OCI-LY1 (cell line): ENCODE measurements around the gene SETDB2.

Source experiments
- H2AFZ ChIP-seq: fragments of 200-600 bp; sonication (generic), shearing (Covaris generic); 2 replicates; pipeline ENCODE4 v1.6.0; 2014; ENCODE audit warnings: antibody characterized with exemption, mild to moderate bottlenecking, low read length
- H3F3A ChIP-seq: fragments of 200-600 bp; sonication (generic), shearing (Covaris generic); 2 replicates; pipeline ENCODE4 v1.6.0; 2014; ENCODE audit warnings: mild to moderate bottlenecking, antibody characterized with exemption, low read length, moderate library complexity; ENCODE audit not compliant: insufficient read depth
- H3K27ac ChIP-seq: fragments of 200-600 bp; sonication (generic); 2 replicates; pipeline ENCODE4 v1.5.1; 2014; ENCODE audit warnings: low read length, mixed run types, mild to moderate bottlenecking, low read depth; ENCODE audit not compliant: poor library complexity, severe bottlenecking
- H3K27me3 ChIP-seq: fragments of 200-600 bp; sonication (generic); 2 replicates; pipeline ENCODE4 v1.6.0; 2014; ENCODE audit warnings: antibody characterized with exemption, mild to moderate bottlenecking, low read length, moderate library complexity; ENCODE audit not compliant: insufficient read depth
- H3K36me3 ChIP-seq: fragments of 200-600 bp; sonication (generic); 2 replicates; pipeline ENCODE4 v1.6.1; 2014; ENCODE audit warnings: mild to moderate bottlenecking, antibody characterized with exemption, low read length, moderate library complexity, mixed read lengths; ENCODE audit not compliant: insufficient read depth
- H3K4me1 ChIP-seq: fragments of 200-600 bp; sonication (generic); 2 replicates; pipeline ENCODE4 v1.5.1; 2014; ENCODE audit warnings: mild to moderate bottlenecking, low read length, moderate library complexity; ENCODE audit not compliant: insufficient read depth, severe bottlenecking
- H3K4me2 ChIP-seq: fragments of 200-600 bp; sonication (generic), shearing (Covaris generic); 2 replicates; pipeline ENCODE4 v1.6.1; 2014; ENCODE audit warnings: low read length
- H3K4me3 ChIP-seq: fragments of 200-600 bp; sonication (generic); 2 replicates; pipeline ENCODE4 v1.5.1; 2014; ENCODE audit warnings: low read length, low read depth, mild to moderate bottlenecking, mixed read lengths; ENCODE audit not compliant: poor library complexity, severe bottlenecking
- H3K79me2 ChIP-seq: fragments of 200-600 bp; shearing (Covaris generic); 2 replicates; pipeline ENCODE4 v1.6.1; 2016; ENCODE audit warnings: mixed run types, low read length, mixed read lengths; ENCODE audit not compliant: insufficient read depth
- H3K9ac ChIP-seq: fragments of 200-600 bp; sonication (generic), shearing (Covaris generic); 2 replicates; pipeline ENCODE4 v1.6.1; 2014; ENCODE audit warnings: mild to moderate bottlenecking, low read length, mixed read lengths
- H3K9me2 ChIP-seq: fragments of 200-600 bp; sonication (generic), shearing (Covaris generic); 2 replicates; pipeline ENCODE4 v1.6.1; 2014; ENCODE audit warnings: low read depth, mild to moderate bottlenecking, low read length, mixed read lengths
- H3K9me3 ChIP-seq: fragments of 200-600 bp; shearing (Covaris generic); 2 replicates; pipeline ENCODE4 v1.6.1; 2014; ENCODE audit warnings: low read length, mixed read lengths
- H4K20me1 ChIP-seq: fragments of 200-600 bp; sonication (generic), shearing (Covaris generic); 2 replicates; pipeline ENCODE4 v1.6.0; 2016; ENCODE audit warnings: mild to moderate bottlenecking, low read length; ENCODE audit not compliant: insufficient read depth
- EZH2 ChIP-seq: fragments of 200-600 bp; sonication (generic), shearing (Covaris generic); IDR thresholded peaks from 2 replicates; pipeline ENCODE4 v1.8.0; 2017; ENCODE audit warnings: borderline replicate concordance, mixed run types, mild to moderate bottlenecking, antibody characterized with exemption, low read length, moderate library complexity, mixed read lengths
- TF ChIP-seq, protein P1 (sequence below): fragments of 200-600 bp; sonication (generic), shearing (Covaris generic); IDR thresholded peaks from 2 replicates; pipeline ENCODE4 v1.5.1; 2017; ENCODE audit warnings: mild to moderate bottlenecking, antibody characterized with exemption, low read length, moderate library complexity, mixed read lengths

The SETDB2 gene

DNA sequence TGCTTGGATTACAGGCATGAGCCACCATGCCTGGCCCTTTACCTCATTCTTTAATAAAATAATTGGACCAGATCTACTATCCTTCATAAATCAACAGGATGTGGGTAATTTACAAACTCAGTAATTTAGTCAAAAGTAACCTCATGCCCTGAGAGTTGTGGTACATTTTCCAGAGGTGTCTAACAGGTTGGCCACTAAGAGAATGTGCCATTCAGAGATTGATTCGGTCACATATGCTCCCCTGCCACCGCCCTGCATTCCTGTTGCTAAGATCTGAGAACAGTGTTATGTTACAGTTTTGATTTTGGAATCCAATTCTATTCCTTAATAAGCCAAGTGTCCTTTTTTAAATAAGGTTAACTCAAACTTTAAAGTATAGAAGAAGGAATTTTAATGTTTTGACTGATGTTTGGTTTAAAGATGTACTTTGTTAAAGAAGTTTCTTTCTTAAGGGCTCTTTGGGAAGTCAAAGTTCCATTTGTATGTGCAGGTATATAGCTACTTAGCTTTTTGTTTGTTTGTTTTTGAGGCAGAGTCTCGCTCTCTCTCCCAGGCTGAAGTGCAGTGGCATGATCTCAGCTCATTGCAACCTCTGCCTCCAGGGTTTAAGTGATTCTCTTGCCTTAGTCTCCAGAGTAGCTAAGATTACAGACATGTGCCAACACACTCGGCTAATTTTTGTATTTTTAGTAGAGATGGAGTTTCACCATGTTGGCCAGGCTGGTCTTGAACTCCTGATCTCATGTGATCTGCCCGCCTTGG is 80.8 kb downstream of the SETDB2 start:
- no peaks in the 10 kb centered on the region for H3K79me2 ChIP-seq
- no peak overlapping the region for H3K27ac ChIP-seq
- H3K4me3 ChIP-seq, result no peak overlapping the region

DNA sequence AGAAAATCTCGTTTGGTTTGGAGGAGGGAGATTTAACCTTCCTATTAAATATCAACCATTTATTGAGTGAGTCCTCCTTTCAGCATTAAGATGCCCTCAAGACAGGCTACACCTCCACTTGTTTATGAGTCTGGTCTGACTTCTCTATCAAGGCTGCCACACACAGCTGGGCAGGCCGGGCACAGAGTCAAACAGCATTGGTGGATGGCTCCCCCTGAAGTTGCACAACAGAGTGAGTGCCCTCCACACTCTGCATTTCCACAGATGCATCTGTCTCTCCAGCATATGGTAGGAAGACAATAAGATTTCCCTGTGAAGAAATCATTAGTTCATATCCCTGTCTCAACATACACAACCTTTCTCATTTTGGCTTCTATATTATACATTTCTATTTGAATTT is 83.0 kb downstream of the SETDB2 start:
- H4K20me1 ChIP-seq, result no peaks in the 10 kb centered on the region
- peak overlapping the region; percentile 49 for H3K27ac ChIP-seq
- peaks cover 41% of the 10 kb centered on the region; the same call in 1 of the 2 replicates for H3K36me3 ChIP-seq
- no peaks in the 10 kb centered on the region for H3K27me3 ChIP-seq
- no peaks in the 10 kb centered on the region for H3K9me2 ChIP-seq
- no peaks in the 10 kb centered on the region for H3F3A ChIP-seq
- no peak overlapping the region for H2AFZ ChIP-seq
- H3K4me3 ChIP-seq, result no peak overlapping the region
- H3K9ac ChIP-seq, result no peak overlapping the region
- no peak overlapping the region for H3K4me2 ChIP-seq
- H3K9me3 ChIP-seq, result no peaks in the 10 kb centered on the region
- H3K4me1 ChIP-seq, result peaks cover 51% of the 10 kb centered on the region
- TF ChIP-seq, protein P1, sequence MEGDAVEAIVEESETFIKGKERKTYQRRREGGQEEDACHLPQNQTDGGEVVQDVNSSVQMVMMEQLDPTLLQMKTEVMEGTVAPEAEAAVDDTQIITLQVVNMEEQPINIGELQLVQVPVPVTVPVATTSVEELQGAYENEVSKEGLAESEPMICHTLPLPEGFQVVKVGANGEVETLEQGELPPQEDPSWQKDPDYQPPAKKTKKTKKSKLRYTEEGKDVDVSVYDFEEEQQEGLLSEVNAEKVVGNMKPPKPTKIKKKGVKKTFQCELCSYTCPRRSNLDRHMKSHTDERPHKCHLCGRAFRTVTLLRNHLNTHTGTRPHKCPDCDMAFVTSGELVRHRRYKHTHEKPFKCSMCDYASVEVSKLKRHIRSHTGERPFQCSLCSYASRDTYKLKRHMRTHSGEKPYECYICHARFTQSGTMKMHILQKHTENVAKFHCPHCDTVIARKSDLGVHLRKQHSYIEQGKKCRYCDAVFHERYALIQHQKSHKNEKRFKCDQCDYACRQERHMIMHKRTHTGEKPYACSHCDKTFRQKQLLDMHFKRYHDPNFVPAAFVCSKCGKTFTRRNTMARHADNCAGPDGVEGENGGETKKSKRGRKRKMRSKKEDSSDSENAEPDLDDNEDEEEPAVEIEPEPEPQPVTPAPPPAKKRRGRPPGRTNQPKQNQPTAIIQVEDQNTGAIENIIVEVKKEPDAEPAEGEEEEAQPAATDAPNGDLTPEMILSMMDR, result 0 out of 2 replicates have a peak, but pooled peaks have one; percentile 6
- TF ChIP-seq EZH2, result no peak
- no peaks in the 10 kb centered on the region for H3K79me2 ChIP-seq

More for the DNA sequence above, 80.8 kb downstream of the SETDB2 start:
- Histone ChIP-seq H3K27me3 (no peaks in the 10 kb centered on the region), H3F3A (no peaks in the 10 kb centered on the region), H4K20me1 (no peaks in the 10 kb centered on the region), H3K9ac (no peak overlapping the region), H2AFZ (no peak overlapping the region), H3K4me1 (peaks cover 33% of the 10 kb centered on the region), H3K36me3 (peaks cover 49% of the 10 kb centered on the region; the same call in 1 of the 2 replicates), H3K4me2 (no peak overlapping the region), H3K9me3 (no peaks in the 10 kb centered on the region), H3K9me2 (no peaks in the 10 kb centered on the region)
- TF ChIP-seq, protein P1, result no peak
- no peak for TF ChIP-seq EZH2

GRCh38 chr13:49528161-49528560 is 84.1 kb downstream of the SETDB2 start:
- TF ChIP-seq, protein P1, result no peak
- no peak for TF ChIP-seq EZH2
- no peak overlapping the region for H3K9ac ChIP-seq
- no peaks in the 10 kb centered on the region for H3K9me2 ChIP-seq

More at GRCh38 chr13:49528161-49528560, 84.1 kb downstream of the SETDB2 start:
- Histone ChIP-seq H3K4me3 (no peak overlapping the region), H2AFZ (no peak overlapping the region), H3F3A (no peaks in the 10 kb centered on the region), H3K79me2 (no peaks in the 10 kb centered on the region), H3K27me3 (no peaks in the 10 kb centered on the region), H3K27ac (peak overlapping the region; percentile 49), H3K36me3 (peaks cover 44% of the 10 kb centered on the region; the same call in 1 of the 2 replicates), H3K9me3 (no peaks in the 10 kb centered on the region), H4K20me1 (no peaks in the 10 kb centered on the region), H3K4me2 (no peak overlapping the region), H3K4me1 (peaks cover 58% of the 10 kb centered on the region)
